ENCODE measurements around the gene CUBN.

CUBN gene

GRCh38 chr10:17171141-17171641 is 41.6 kb upstream of the CUBN start:
- DNase-seq (ENCODE audit: low spot score): no peak
- H3K27ac ChIP-seq: peak overlapping the region; percentile 63 to 66
- peak overlapping the region; percentile 41 for H3K4me3 ChIP-seq
- TF ChIP-seq CTCF (IDR thresholded peaks at IDR 0.05): no peak

- TF ChIP-seq CTCF (IDR thresholded peaks at IDR 0.05): no peak
- no peak for DNase-seq (ENCODE audit: low spot score)
- peak overlapping the region; percentile 43 for H3K4me3 ChIP-seq
- H3K27ac ChIP-seq: peak overlapping the region; percentile 21 to 68
Measured at GRCh38 chr10:17169803-17170202, 40.2 kb upstream of the CUBN start.

- no peak overlapping the region for H3K27ac ChIP-seq
- H3K4me3 ChIP-seq: no peak overlapping the region
- no peak for DNase-seq (ENCODE audit: low spot score)
- TF ChIP-seq CTCF (IDR thresholded peaks at IDR 0.05): no peak
Measured at GRCh38 chr10:17166699-17167098, 37.1 kb upstream of the CUBN start.

- no peak for TF ChIP-seq CTCF (IDR thresholded peaks at IDR 0.05)
- DNase-seq (ENCODE audit: low spot score): no peak
- H3K27ac ChIP-seq: no peak overlapping the region
- H3K4me3 ChIP-seq: no peak overlapping the region
Measured at GRCh38 chr10:17162828-17163227, 33.2 kb upstream of the CUBN start.

- Histone ChIP-seq H3K27ac (peak overlapping the region in 1 of 2 donors; percentile 31), H3K4me3 (no peak overlapping the region)
- DNase-seq (ENCODE audit: low spot score): no peak
- no peak for TF ChIP-seq CTCF (IDR thresholded peaks at IDR 0.05)
Measured at GRCh38 chr10:17161775-17162174, 32.2 kb upstream of the CUBN start.

GRCh38 chr10:17157024-17157423 is 27.4 kb upstream of the CUBN start:
- H3K4me3 ChIP-seq: no peak overlapping the region
- no peak for TF ChIP-seq CTCF (IDR thresholded peaks at IDR 0.05)
- H3K27ac ChIP-seq: no peak overlapping the region
- DNase-seq (ENCODE audit: low spot score): no peak

- TF ChIP-seq CTCF (IDR thresholded peaks at IDR 0.05): no peak
- DNase-seq (ENCODE audit: low spot score): no peak
- Histone ChIP-seq H3K27ac (no peak overlapping the region), H3K4me3 (no peak overlapping the region)
Measured at GRCh38 chr10:17155826-17156225, 26.2 kb upstream of the CUBN start.

All from coronary artery (tissue), 2 donors.